GM21390 (cell line): ENCODE results near the gene FXYD6.

Experiments used
- ATAC-seq: cut with Tn5 transposase; IDR thresholded peaks from one replicate; pipeline ENCODE4 v1.9.1; 2021; ENCODE audit not compliant: unreplicated experiment

Gene FXYD6

DNA sequence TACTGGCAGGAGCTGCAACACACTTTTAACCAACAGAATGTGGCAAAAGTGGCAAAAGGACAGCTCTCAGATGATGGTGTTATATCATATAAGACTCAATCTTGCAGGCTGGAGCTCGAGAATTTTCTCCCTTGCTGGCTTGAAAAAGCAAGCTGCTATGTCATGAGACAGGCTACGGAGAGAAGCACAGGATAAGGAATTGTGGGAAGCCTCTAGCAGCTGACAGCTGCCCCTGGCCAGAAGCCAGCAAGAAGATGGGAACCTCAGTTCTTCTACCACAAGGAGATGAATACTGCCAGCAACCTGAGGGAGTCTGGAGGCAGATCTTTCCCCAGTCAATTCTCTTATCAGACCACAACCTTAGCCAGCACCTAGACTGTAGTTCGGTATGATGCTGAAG, 24.6 kb downstream of the FXYD6 start:
- ATAC-seq = no peak

DNA sequence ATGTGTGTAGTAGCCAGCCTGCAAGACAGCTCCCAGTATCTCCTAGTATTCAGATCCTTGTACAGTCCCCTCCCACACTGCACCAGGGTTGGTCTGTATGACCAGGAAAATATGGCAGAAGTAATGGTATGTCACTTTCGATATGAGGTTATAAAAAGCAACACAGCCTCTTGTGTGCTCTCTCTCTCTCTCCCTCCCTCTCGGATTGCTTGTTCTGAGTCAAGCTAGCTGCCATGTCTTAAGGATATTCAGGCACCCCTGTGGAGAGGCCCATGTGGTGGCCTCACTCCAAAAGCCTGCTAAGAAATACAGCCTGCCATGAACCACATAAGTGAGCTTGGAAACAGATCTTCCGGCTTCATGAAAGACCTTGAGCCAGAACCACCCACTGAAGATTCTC, 25.4 kb downstream of the FXYD6 start:
- ATAC-seq = no peak

DNA sequence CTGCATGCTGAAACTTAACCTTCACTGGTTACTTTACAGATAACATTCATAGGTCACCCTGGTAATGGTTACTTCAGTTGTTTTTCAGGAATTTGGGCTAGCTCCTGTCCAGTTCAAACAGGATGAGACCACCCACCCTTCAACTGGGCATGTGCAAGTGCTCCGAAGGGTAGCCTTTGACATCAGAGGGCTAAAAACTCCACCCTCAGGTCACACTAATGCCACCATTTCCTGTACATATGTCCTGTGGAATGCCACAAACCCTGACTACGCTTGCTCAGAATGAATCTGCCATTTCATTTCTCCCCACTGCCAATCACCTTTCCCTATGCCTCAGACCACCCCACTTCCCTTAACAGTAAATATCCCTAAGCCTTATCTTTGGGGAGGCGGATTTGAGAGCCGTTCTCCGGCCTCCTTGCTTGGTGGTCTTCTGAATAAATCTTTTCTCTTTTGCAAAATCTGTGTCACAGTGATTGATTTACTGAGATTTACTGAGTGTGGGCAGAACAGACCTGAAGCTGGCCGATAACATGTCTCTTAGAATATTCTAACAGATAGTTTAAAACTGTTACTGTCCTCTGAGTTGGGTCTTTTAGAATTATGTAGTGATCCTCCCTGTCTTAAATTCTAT, 26.6 kb downstream of the FXYD6 start:
- no peak for ATAC-seq

DNA sequence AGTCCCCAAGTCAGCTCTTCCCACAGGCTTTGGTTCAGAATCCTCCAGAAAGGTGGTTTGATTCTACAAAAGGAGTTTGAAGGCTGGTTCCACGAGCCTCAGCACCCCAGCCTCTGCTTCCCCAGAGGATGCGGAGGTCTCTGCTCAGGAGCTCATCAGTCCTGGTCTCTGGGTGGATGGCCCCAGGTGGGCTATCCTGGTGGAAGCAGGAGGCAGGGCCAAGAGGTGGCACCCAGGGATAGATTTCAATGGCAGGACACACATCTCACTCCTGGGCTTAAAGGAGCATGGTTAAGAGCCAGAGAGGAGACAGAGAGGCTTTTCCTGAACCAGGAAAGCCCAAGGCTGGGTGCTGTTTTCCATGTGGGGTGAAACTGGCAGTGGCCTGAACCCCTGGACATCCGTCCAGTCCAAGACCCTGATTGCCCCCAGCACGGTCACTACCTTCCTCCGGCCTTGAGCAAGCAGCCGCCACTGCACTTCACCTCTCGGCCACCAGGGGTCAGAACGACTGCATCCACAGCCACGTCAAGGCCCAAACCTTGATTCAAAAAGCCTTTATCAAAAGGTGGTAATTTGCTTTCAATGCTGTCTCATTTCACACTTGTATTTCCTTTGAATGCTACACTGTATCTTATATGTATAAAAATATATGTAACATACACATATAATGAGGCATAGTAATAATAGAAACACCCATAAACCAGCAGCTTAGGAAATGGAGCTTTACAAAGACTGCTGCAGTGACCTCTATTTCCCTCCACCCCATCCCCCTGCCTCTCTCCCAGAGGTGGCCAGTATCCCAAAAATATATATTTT, 32.6 kb downstream of the FXYD6 start:
- no peak for ATAC-seq

DNA sequence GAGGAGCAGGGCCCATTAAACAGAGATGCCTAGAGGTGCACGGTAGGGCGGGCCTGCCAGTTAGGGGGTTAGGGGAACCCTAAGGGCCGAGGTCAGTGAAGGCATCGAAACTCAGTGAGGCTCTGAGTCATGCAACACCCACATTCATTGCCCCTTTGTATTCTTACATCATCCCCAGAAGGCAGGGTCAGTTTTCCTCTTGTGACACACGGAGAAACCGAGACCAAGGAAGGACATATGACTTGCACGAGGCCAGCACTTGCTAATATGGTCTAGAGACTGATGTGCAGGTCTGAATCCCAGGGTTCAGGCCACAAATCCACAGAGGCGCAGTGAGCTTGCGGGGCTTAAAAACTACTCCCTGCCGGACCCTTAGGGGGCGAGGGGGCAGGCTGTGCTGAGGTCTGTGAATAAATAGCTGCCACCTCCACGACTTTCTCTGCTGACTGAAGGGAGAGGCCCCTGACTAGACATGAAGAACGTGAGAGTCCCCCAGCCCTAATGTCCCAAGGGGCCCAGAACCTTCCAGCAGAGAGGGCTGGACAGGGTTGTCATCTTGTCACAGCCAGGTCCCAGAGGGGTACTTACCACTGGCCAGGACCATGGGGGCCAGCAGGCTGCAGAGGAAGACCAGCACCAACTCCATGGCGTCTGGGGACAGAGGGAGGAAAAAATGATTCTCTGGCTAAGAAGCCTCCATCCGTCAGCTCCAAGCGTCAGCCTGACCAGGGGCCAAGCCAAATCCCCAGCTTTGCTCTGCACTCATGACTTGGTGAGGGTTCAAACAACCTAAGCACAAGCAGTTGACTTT, 34.1 kb downstream of the FXYD6 start:
- ATAC-seq = no peak

DNA sequence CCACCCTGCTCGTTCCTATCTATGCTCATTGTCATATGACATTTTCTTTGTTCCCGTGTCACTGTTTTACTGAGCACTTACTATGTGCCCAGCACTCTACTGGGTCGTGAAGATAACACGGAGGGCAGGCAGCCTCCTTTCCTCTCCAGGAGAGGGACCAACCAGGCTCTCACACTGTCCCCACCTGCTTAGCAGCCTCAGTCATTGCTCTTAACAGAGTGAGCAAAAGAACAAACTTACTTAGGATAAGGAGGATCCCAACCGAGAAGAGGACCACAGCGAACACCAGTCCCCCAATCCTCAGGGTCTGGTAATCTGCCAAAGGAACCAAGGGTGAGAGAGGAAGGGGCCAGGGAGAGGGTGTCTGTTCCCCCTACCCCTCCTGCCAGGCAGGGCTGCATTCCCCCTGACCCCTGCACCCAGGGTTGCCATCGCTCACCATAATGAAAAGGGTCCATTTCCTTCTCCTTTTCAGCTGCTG, 34.9 kb downstream of the FXYD6 start:
- ATAC-seq = no peak

DNA sequence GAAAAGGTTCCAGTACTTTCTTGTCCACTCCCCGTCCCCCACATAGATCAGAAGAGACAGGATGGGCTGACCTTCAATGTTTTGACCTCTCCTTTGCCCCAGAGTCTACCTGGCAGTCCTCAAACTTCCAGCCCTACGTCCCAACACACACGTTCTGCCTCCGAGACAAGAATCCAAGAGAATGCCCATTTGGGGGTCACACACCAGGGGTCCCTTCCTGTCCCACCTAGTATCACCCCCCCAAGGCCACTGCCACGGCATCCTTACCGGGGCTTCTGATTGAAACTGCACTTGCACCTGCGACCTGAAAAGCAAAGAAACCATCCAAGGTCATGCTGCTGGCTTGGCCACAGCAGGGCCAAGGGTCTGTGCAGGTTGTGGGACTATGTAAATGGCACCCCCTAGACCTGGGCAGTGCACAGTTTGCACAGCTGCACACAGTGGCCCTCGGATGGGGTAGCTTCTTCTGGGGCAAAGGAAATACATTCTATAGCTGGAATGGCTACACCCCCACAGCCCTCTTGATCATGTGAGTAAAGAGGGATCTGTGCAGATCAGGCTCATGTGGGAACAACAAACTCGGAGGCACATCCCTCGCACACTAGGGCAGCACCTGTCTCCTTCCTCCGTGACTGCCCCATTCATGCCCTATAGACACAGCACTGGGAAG, 35.4 kb downstream of the FXYD6 start:
- ATAC-seq = no peak

DNA sequence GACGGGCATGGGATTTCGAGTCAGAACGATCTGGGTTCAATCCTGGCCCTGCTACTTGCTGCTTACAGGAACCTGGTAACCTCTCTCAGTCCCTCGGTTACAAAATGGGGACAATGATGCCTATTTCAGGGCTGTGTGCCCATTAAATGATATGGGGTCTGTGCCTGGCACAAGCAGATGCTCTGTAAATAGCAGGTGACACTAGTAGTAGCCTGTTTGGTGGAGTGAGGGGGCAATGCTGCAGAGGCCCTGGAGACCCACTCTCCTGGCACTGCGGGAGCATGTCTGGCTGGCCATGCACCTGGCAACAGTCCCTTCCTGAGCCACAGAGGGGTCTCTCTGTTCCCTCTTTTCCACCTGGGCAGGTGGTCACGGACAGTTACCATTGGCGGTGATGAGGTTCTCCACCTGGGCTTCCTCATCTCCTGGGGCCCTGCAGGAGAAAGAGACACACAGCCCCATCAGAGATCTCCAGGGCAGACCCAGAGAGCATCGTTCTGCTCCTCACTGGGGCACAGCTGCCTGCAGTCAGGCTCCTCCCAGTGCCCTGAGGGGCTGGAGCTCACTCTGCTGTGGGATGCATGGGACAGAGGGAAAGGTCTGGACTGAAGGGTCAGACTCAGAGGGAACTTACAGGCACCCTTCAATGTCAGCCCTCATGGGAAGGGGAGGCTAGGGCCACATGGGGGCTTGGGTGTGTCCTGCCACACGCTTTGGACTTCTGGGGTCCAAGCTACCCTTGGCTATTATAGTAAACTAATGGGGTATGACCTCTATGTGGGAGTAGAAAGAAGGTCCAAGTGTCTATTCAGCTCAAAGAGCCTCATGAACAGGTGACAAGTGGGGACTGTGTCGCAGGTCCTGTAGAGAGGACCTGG, 36.3 kb downstream of the FXYD6 start:
- ATAC-seq = no peak

DNA sequence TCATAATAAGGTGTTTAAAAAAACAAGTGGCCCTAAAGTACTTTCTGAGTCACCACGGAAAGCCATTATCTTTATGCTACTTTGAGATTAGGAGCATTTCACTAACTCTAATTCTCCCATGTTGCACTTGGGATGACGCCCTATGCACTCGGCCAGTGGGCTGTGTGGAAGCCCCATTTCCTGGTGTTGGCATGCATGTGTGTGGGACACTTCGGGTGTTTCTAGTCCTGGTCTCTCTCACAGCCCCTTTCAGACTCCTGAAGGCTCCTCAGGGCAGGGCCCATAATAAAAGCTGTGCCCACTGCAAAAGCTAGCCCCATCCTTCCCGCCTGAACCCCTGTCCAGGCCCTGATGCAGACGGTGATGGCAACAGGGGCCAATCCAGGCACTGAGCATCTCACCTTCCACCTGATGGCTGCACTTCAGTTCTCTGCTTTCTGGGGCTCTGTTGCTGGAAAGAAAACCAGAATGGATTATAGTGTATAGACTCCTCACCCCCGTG, 37.0 kb downstream of the FXYD6 start:
- ATAC-seq = no peak

DNA sequence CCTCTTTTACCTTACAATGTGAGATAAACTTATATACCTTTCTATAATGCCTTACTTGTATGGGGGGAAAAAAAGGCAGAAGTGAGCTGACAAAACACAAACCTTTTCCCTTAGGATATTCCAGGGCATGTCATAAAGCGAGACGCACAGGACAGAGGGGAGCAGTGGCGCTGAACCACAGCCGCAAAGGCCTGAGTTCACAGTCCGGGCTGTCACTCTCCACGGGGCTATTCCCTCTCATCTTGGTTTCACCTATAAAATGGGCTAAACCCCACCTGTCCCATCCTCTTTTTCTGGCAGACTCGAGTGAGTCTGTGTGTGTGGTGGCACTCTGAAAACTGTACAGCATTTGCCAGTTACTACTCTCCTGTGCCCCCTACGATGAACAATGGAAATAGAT, 37.6 kb downstream of the FXYD6 start:
- no peak for ATAC-seq

DNA sequence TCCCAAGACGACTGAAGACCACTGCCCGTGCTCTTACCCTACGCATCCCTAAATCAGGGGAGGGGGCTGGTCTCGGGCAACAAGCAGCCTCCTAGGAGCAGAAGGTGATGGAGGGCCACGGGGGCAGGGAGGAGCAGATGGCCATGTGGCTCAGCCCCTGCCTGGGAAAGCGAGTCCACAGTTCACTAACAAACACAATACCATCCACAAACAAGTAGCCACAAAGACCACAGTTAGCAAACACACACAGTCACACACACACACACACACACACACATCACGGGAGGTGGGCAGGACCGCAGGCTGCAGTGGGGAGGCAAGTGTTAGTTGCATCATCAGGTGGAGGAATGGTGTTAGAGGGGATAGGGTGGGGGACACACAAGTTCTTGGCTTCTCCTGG, 38.7 kb downstream of the FXYD6 start:
- ATAC-seq = no peak

DNA sequence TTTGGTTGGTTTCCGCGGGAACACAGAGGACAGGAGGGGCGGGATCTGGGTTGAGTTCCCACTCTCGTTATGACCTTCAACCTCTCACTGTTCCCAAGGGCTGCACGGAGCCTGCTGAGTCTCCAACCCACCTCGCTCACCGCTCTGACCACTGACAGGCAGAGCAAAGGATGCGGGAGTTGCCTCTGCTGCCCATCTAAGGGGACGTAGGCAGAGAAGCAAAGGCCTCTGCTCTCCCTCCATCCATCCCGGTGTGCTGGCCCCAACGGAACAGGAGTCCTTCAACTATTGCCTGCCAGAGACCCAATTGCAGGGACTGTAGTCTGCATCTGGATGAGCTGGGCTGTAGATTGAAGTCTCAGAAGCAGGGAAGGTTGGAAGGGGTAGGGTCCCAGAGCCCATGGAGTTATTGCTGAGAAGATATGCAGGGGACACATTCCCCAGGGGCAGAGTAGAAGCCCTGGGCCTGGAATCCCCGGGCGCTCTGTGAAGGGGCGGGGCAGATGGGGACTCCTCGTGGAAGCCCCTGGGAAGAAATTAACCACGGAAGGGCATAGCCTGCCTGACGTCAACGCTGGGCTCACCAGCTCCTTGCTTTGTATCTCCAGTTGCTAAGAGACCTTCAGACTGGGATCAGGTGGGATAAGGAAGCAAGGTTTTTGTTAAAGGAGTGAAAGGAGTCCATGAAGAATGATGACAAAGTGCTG, 39.2 kb downstream of the FXYD6 start:
- no peak for ATAC-seq

DNA sequence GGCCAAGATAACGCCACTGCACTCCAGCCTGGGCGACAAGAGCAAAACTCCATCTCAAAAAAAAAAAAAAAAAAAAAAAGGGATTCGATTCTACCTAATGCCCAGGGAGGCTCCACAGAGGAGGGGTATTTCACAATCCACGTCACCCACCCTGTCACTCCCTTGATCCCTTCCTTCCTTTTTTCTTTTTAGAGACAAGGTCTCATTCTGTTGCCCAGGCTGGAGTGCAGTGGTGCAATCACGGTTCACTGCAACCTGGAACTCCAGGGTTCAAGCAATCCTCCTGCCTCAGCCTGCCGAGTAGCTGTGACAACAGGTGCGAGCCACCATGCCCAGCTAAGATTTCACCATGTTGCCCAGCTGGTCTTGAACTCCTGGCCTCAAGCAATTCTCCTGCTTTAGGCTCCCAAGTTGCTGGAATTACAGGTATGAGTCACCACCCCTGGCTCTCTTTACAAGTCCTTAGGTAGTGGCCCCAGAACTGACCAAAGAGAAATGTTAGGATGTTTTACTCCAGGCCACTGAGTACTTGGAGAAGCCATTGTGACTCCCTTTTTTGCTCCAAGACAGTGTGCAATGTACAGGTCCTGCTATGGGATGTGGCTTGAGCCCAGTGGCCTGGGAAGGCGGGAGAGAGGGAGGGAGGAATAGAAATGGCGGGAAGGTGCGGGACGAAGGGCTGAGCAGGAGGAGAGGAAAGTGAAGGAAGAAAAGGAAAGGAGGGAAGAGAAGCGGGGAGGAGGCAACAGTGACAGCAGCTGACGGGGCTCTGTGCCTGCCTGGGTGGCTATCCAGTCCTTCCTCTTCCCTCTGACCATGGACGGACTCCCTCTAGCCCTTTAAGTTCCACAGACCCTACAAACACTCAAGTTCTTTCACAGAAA, 40.1 kb downstream of the FXYD6 start:
- no peak for ATAC-seq

DNA sequence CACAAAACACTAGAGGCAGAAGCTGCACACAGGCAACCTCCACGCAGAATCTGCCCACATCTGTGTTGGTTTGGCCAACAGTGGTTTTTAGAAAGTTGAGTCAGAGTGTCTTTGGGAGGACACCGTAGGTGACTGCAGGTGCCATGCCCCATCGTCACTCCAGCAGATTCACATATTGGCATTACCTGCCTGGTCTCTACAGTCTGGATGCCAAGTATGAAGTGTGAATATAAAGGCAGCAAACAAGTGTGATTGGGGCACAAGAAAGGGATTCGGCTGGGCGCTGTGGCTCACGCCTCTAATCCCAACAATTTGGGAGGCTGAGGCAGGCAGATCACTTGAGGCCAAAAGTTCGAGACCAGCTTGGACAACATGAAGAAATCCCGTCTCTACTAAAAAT, 40.9 kb downstream of the FXYD6 start:
- no peak for ATAC-seq

DNA sequence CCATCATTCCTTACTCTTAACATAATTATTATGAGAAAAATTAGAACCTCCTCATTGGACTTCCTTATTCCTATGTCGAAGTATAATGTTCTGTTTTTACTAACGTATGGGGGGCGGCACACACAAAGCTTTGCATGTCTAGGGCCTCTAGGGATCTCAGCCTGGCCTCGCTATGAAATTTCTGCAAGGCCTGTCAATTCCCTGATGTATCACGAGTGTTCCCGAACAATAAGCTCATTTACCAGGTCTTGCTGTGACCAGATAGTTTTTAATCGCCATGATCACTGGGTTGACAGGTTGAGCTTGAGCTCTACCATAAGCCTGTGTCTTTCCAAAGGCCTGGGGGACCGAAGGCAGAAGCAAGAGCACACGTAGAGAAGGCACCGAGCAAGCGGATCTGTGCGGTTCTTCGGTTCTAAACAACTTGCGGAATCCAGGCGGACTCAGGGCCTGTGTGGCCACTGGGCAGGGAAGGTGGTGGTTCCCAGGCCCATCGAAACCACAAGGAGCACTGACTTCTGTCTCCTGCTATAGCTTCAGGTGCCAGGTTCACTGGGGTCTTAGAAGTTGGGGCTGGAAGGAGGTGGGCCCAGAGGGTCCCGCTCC, 41.5 kb downstream of the FXYD6 start:
- no peak for ATAC-seq

DNA sequence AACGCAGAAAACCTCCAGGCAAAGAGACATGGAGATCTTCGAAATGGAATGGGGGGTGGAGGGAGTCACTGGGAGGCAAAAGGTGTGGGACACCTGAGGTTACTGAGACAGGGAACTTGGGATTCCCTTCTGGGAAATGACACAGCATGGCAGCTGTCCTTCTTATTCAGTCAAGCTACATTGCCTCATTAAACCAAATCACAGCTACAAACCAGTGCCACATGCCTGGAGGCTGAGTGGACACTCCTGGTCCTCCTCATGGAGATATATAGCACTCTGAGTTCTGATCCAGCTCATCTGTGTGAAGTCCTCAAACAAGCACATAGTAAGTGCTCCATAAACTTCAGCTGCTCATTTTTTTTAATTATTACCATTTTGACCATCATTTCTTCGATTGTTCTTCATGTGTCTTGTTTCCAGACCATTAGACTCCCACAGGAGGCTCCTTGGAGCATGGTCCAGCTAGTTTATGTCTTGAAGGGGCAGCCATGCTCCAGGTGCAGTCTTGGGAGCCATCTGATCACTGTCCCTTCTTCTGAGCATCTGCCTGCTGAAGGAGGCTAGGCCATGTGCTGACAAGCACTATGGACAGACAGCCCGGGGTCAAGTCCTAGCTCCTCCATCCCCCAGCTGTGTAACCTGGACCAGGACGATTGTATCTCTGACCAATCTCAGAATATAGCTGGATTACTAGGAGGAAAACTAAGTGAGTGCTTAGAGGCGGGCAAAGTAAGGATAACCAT, 42.2 kb downstream of the FXYD6 start:
- no peak for ATAC-seq

DNA sequence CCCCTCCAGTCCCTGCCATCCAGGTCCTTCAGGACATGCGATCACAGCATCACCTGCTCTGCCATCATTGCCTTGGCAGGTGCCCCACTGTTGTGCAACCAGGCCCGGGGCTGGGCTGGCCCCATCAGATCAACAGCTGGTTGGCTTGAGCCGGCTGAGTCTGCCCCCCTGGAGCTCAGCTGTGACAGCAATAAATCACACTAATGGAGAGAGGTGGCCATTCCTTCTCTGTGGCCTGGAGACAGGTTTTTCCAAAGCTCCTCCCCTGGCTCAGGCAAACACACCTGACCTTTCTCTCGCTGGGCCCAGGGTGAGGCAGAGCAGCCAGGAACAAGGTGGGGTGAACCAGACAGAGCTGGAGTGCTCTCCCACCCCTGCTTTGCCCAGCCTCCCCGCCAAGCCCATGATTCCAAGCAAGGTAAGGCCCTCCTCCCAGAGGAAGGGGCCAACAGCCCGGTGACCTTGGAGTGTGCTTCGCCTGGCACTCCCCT, 43.0 kb downstream of the FXYD6 start:
- ATAC-seq = no peak
